BLaER1 treated with 17β-estradiol and CSF1 and Interleukin-3, amounts not matched to agents 10 nM and 100 nM (cell line): Measurements from ENCODE around the gene ALOX15B.

Experiments used
- H3K27ac ChIP-seq, 11 experiments: shearing (Covaris generic); formaldehyde crosslinking; 2 replicates each; pipeline ENCODE4 v1.8.1; 2022
- H3K27me3 ChIP-seq, 11 experiments: shearing (Covaris generic); formaldehyde crosslinking; 2 replicates each; pipeline ENCODE4 v1.8.1; 2022
- H3K36me3 ChIP-seq, 11 experiments: shearing (Covaris generic); formaldehyde crosslinking; 2 replicates each; pipeline ENCODE4 v1.8.1; 2022
- H3K4me1 ChIP-seq, 10 experiments: shearing (Covaris generic); formaldehyde crosslinking; 2 replicates each; pipeline ENCODE4 v1.8.1; 2022
- H3K4me2 ChIP-seq, 11 experiments: shearing (Covaris generic); formaldehyde crosslinking; 2 replicates each; pipeline ENCODE4 v1.8.1; 2022
- H3K4me3 ChIP-seq, 10 experiments: shearing (Covaris generic); formaldehyde crosslinking; 2 replicates each; pipeline ENCODE4 v1.8.1; 2022
- H3K9ac ChIP-seq, 11 experiments: shearing (Covaris generic); formaldehyde crosslinking; 2 replicates each; pipeline ENCODE4 v1.8.1; 2022
- H3K9me3 ChIP-seq, 11 experiments: shearing (Covaris generic); formaldehyde crosslinking; replicated peaks in 1 of 11; 2 replicates each; pipeline ENCODE4 v1.8.1; 2022
- H4K20me1 ChIP-seq, 11 experiments: shearing (Covaris generic); formaldehyde crosslinking; 2 replicates each; pipeline ENCODE4 v1.8.1; 2022
- Cebpa-rat ChIP-seq, 11 experiments: shearing (Covaris generic); IDR thresholded peaks; 2 replicates each; pipeline ENCODE4 v1.8.1; 2022

Gene ALOX15B

DNA sequence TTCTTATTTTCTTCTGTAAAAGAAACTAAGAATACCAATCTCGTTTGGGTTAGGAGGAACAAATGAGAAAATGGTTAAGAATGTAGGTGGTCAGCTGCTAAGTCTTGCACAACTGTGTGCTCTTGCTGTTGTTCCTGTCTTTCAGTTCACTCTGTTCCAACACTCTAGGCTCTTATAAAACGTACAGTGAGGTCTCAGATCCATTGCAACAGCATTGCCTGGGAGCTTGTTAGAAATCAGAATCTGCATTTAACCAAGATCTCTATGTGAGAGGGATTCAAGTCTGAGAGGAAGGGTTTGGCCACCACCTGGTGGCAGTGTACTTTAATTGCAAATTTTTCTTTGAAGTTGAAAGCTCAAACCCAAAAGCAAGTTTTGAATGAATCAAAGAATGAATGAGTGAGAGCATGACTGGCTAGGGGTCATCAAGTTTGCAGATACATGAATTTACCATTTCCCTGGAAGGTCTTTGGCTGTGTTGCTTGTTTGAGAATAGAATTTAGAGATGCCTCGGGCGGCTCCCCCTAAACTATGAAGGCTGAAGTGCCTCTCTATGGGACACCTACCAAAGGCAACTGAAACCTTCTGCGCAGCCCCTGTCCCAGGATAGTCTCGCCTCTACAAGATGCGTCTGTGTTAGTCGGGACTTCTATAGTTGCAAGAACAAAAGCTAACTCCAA, 2.5 kb downstream of the ALOX15B start:
- H3K9ac ChIP-seq: peak overlapping the region in 5 of 11 experiments; percentile 1 to 18 (median 11); a peak in 1 of 22 replicates
- H3K9me3 ChIP-seq: 0 out of 22 replicates have a peak, but pooled peaks cover 0 to 3% (median 0%) of the 10 kb centered on the region in 11 experiments
- peak overlapping the region in 7 of 11 experiments; percentile 32 to 56 (median 48); a peak in 14 of 22 replicates for H3K27ac ChIP-seq
- no peaks in the 10 kb centered on the region for H3K36me3 ChIP-seq
- H3K27me3 ChIP-seq: peaks cover 0 to 4% (median under 1%) of the 10 kb centered on the region in 11 experiments; a peak in 7 of 22 replicates
- peak overlapping the region in 8 of 11 experiments; percentile 2 to 74 (median 54); a peak in 15 of 22 replicates for H3K4me2 ChIP-seq
- peaks cover 0 to 55% (median 32%) of the 10 kb centered on the region in 10 experiments; a peak in 19 of 20 replicates for H3K4me1 ChIP-seq
- no peaks in the 10 kb centered on the region for H4K20me1 ChIP-seq
- no peak overlapping the region for H3K4me3 ChIP-seq
- peak in 7 of 11 experiments; percentile 13 to 81 (median 51); a peak in 9 of 22 replicates for TF ChIP-seq Cebpa-rat (IDR thresholded peaks at IDR 0.05)

DNA sequence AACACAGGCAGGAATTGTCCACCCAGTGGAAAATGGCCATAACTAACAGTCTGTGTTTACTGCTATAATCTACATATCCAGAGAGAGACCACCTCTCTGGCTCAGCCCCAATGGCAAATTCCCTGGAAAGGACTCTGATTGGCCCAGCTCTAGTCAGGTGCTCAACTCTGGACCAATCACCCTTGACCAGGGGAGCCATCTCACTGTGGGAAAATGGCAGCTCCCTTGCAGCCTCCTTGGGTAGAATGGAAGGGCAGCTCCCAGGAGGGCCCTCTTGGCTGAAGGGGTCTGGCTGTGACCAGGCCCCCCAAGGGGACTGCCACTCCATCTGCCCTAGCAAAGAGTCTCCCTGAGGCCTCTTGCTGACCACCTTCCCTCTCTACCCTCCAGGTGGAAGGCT, 3.1 kb downstream of the ALOX15B start:
- Histone ChIP-seq H3K4me2 (peak overlapping the region in 6 of 11 experiments; percentile 36 to 74 (median 58); a peak in 12 of 22 replicates), H3K4me3 (no peak overlapping the region), H3K9ac (0 out of 22 replicates have a peak overlapping the region, but pooled peaks of 2 of the 11 experiments have one; percentile 1 to 8), H3K27ac (peak overlapping the region in 7 of 11 experiments; percentile 13 to 56 (median 48); a peak in 12 of 22 replicates), H3K9me3 (0 out of 22 replicates have a peak, but pooled peaks cover 0 to 3% (median 0%) of the 10 kb centered on the region in 11 experiments), H3K4me1 (peaks cover 0 to 55% (median 32%) of the 10 kb centered on the region in 10 experiments; a peak in 19 of 20 replicates), H3K36me3 (no peaks in the 10 kb centered on the region), H3K27me3 (peaks cover 0 to 10% (median 6%) of the 10 kb centered on the region in 11 experiments; a peak in 9 of 22 replicates), H4K20me1 (no peaks in the 10 kb centered on the region)
- no peak for TF ChIP-seq Cebpa-rat (IDR thresholded peaks at IDR 0.05)

DNA sequence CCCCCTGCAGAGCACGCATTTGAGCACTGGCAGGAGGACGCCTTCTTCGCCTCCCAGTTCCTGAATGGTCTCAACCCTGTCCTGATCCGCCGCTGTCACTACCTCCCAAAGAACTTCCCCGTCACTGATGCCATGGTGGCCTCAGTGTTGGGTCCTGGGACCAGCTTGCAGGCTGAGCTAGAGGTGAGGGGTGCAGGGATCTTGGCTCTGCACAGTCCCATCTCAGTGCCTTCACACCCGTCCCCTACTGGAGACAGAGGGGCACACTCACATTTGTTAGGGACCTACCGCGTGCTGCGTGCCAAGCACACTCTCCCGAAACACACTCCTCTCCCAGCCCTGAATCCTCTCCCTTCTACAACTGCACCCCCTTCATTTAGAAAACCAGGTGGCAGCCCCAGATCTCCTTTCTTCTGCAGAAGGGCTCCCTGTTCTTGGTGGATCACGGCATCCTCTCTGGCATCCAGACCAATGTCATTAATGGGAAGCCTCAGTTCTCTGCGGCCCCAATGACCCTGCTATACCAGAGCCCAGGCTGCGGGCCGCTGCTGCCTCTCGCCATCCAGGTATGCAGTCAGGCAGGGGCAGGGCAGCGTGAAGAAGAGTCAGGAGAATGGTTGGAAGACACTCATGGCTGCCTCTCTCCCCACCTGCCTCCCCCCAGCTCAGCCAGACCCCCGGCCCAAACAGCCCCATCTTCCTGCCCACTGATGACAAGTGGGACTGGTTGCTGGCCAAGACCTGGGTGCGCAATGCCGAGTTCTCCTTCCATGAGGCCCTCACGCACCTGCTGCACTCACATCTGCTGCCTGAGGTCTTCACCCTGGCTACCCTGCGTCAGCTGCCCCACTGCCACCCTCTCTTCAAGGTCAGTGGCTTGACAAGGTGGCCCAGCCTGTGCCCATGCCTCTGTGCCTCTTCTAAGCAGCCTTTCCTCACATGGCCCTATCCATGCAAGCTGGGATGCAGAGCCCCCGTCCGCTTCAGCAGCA, 6.3 kb downstream of the ALOX15B start:
- Histone ChIP-seq H3K27me3 (peaks cover 0 to 11% (median 6%) of the 10 kb centered on the region in 11 experiments; a peak in 9 of 22 replicates), H4K20me1 (no peaks in the 10 kb centered on the region), H3K9me3 (no peaks in the 10 kb centered on the region), H3K4me1 (peaks cover 0 to 53% (median 32%) of the 10 kb centered on the region in 10 experiments; a peak in 18 of 20 replicates), H3K4me3 (no peak overlapping the region), H3K36me3 (no peaks in the 10 kb centered on the region), H3K27ac (no peak overlapping the region), H3K9ac (no peak overlapping the region), H3K4me2 (no peak overlapping the region)
- no peak for TF ChIP-seq Cebpa-rat (IDR thresholded peaks at IDR 0.05)

DNA sequence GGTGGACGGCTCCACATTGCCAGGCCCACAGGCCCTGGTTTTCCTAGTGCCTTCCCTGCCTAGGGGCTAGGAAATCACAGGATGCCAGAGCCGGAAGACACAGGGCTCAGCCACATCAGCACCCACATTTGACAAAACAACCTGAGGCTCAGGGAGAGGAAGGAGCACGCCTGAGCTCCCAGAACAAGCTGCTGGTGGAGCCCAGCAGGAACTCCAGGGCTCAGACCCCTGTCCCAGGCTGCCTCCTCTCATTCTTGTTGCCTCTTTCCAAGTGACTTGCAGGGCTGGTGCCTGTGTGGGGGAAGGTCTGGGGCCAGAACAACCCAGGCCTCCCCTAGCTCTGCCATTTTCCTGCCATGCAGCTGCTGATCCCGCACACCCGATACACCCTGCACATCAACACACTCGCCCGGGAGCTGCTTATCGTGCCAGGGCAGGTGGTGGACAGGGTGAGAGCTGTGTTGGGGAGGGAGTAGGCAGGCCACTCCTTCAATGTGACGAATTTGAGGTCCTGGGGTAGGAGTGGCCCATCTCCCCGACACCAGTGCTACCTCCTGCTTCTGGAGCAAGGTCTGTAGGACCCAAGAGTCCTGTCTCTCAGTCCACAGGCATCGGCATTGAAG, 7.6 kb downstream of the ALOX15B start:
- H3K4me3 ChIP-seq: no peak overlapping the region

DNA sequence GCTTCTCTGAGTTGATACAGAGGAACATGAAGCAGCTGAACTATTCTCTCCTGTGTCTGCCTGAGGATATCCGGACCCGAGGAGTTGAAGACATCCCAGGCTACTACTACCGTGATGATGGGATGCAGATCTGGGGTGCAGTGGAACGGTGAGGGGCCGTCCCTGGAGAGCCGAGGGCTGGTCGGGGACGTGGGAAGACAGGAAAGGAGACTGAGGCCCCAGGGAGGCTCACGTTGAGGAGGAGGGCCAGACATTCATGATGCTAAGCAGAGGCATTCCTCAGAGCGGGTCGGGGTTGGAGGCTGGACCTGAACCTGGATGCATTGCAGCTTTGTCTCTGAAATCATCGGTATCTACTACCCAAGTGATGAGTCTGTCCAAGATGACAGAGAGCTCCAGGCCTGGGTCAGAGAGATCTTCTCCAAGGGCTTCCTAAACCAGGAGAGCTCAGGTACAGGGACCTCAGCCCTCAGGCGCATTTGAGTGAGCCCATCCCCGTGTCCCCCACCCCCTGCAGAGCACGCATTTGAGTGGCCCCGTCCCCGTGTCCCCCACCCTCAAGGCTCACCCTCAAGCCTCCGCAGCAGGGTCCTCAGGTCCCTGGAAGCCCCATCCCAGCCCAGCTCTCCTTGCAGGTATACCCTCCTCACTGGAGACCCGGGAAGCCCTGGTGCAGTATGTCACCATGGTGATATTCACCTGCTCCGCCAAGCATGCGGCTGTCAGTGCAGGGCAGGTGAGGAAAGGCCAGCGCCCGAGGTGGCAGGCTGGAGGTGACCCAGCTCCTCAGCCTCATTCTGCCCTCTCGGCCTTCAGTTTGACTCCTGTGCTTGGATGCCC, 8.3 kb downstream of the ALOX15B start:
- H3K4me2 ChIP-seq: no peak overlapping the region
- H3K9ac ChIP-seq: no peak overlapping the region
- H3K27me3 ChIP-seq: peaks cover 0 to 11% (median 6%) of the 10 kb centered on the region in 11 experiments; a peak in 9 of 22 replicates
- no peaks in the 10 kb centered on the region for H3K9me3 ChIP-seq
- TF ChIP-seq Cebpa-rat (IDR thresholded peaks at IDR 0.05): no peak
- H4K20me1 ChIP-seq: no peaks in the 10 kb centered on the region
- no peak overlapping the region for H3K4me3 ChIP-seq
- H3K27ac ChIP-seq: 0 out of 22 replicates have a peak overlapping the region, but pooled peaks of 1 of the 11 experiments have one; percentile 0
- no peaks in the 10 kb centered on the region for H3K36me3 ChIP-seq
- peaks cover 0 to 34% (median 15%) of the 10 kb centered on the region in 10 experiments; a peak in 17 of 20 replicates for H3K4me1 ChIP-seq

More for the DNA sequence above, 7.6 kb downstream of the ALOX15B start:
- Histone ChIP-seq H4K20me1 (no peaks in the 10 kb centered on the region), H3K9ac (no peak overlapping the region), H3K4me2 (no peak overlapping the region), H3K4me1 (peaks cover 0 to 41% (median 21%) of the 10 kb centered on the region in 10 experiments; a peak in 17 of 20 replicates), H3K9me3 (no peaks in the 10 kb centered on the region), H3K36me3 (no peaks in the 10 kb centered on the region), H3K27ac (peak overlapping the region in 1 of 11 experiments; percentile 0; a peak in 1 of 22 replicates), H3K27me3 (peaks cover 0 to 11% (median 6%) of the 10 kb centered on the region in 11 experiments; a peak in 9 of 22 replicates)
- TF ChIP-seq Cebpa-rat (IDR thresholded peaks at IDR 0.05): no peak

DNA sequence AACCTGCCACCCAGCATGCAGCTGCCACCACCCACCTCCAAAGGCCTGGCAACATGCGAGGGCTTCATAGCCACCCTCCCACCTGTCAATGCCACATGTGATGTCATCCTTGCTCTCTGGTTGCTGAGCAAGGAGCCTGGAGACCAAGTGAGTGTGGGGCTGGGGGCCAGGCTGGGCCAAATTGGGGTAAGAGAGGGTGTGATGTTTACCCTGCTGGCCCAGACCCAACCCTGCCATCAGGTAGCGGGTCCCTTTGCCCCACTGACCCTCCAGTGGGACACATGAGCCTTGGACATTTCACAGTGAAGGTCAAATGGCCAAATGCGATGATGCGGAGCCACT, 8.9 kb downstream of the ALOX15B start:
- Histone ChIP-seq H3K4me3 (no peak overlapping the region), H3K4me2 (peak overlapping the region in 1 of 11 experiments; percentile 31; a peak in 1 of 22 replicates), H3K4me1 (peaks cover 0 to 28% (median 11%) of the 10 kb centered on the region in 10 experiments; a peak in 17 of 20 replicates), H3K9me3 (no peaks in the 10 kb centered on the region), H3K27ac (no peak overlapping the region), H4K20me1 (no peaks in the 10 kb centered on the region), H3K36me3 (no peaks in the 10 kb centered on the region), H3K9ac (no peak overlapping the region), H3K27me3 (peaks cover 0 to 11% (median 6%) of the 10 kb centered on the region in 11 experiments; a peak in 9 of 22 replicates)
- TF ChIP-seq Cebpa-rat (IDR thresholded peaks at IDR 0.05): no peak

DNA sequence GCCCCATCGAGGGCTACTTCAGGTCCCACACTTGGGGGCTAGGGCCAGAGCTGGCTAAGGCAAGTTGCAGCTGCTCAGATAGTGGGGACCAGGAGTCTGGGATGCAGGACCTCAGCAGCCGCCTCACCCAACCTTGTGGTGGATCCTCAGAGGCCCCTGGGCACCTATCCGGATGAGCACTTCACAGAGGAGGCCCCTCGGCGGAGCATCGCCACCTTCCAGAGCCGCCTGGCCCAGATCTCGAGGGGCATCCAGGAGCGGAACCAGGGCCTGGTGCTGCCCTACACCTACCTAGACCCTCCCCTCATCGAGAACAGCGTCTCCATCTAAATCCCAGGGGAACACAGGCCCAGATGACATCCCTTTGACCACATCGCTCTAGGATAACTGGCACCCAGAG, 9.4 kb downstream of the ALOX15B start:
- no peak for TF ChIP-seq Cebpa-rat (IDR thresholded peaks at IDR 0.05)
- Histone ChIP-seq H3K27ac (peak overlapping the region in 2 of 11 experiments; percentile 18 to 23; a peak in 1 of 22 replicates), H3K9me3 (no peaks in the 10 kb centered on the region), H3K4me1 (peaks cover 0 to 23% (median 11%) of the 10 kb centered on the region in 10 experiments; a peak in 14 of 20 replicates), H3K4me3 (no peak overlapping the region), H3K4me2 (peak overlapping the region in 2 of 11 experiments; percentile 10 to 31; a peak in 4 of 22 replicates), H3K36me3 (no peaks in the 10 kb centered on the region), H3K9ac (peak overlapping the region in 4 of 11 experiments; percentile 21 to 45 (median 26); a peak in 2 of 22 replicates), H4K20me1 (no peaks in the 10 kb centered on the region), H3K27me3 (peaks cover 0 to 11% (median 6%) of the 10 kb centered on the region in 11 experiments; a peak in 9 of 22 replicates)
